Inflammatory macrophage treated with lipopolysaccharide for 1 hour (primary cell): ENCODE measurements around the gene ZBTB7A.
"Not testable (repeated sequence)": the region's sequence is repeated elsewhere in the genome, so short reads cannot be mapped to it uniquely, and the experiment has no call there.

Source experiments
- DNase-seq, 2 donors: peaks; one replicate each; pipeline ENCODE4 v3.0.0-alpha.2; 2020 to 2022

Gene ZBTB7A

GRCh38 chr19:4013886-4014540 is 52.7 kb downstream of the ZBTB7A start:
- DNase-seq: no peak

GRCh38 chr19:4012975-4013634 is 53.6 kb downstream of the ZBTB7A start:
- no peak for DNase-seq

- no peak for DNase-seq
These were observed 54.4 kb downstream of the ZBTB7A start for GRCh38 chr19:4012092-4012974.

DNA sequence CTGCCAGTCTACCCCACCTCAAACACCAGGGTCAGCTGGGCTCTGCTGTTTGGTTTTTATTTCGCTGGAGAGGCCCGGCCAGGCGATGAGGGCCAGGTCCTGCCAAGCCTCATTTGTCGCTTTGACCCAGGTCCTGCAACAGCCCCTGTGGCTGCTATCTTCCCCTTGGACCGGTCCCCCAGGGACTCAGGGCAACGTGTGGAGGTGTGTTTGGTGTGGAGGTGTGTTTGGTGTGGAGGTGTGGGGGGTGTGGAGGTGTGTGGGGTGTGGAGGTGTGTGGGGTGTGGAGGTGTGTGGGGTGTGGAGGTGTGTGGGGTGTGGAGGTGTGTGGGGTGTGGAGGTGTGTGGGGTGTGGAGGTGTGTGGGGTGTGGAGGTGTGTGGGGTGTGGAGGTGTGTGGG is 55.3 kb downstream of the ZBTB7A start:
- DNase-seq: not testable (repeated sequence)

GRCh38 chr19:4010808-4011110 is 55.9 kb downstream of the ZBTB7A start:
- no peak for DNase-seq

- DNase-seq: no peak
These were observed 56.5 kb downstream of the ZBTB7A start for GRCh38 chr19:4009990-4010807.

DNA sequence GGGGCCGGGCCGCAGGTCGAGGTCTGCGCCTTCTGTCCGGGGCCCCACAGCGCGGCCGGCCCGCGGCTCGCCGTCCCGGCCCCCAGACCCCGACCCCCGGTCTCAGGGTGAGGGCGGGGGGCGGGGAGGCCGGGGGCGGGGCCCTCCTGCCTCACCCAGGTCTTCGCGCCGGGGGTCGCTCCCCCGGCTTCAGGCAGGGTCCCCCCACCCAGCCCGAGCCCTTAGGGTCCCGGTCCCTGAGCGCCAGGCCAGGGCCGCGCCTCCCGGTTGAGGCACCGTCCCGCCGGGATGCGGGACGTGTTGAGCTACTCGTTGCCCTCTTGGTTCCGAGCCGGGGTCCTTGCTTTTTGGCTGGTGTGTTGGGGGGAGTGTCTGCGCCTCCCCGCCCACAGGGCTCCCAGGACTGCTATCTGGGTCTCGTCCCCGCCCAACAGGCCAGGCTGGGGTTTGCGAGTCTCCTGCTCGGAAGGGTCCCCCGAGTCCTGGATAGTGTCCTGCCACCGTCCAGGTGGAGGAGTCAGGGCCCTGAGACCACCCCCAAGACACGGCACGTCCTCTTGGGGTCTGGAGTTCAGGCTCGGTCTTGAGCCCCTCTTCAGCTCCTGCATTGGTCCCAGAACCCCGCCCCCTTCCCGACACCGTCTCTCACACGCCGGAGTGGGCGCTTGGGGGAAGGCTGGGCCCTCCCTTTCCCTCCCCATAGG is 58.7 kb downstream of the ZBTB7A start:
- DNase-seq: peak; percentile 8 to 17

DNA sequence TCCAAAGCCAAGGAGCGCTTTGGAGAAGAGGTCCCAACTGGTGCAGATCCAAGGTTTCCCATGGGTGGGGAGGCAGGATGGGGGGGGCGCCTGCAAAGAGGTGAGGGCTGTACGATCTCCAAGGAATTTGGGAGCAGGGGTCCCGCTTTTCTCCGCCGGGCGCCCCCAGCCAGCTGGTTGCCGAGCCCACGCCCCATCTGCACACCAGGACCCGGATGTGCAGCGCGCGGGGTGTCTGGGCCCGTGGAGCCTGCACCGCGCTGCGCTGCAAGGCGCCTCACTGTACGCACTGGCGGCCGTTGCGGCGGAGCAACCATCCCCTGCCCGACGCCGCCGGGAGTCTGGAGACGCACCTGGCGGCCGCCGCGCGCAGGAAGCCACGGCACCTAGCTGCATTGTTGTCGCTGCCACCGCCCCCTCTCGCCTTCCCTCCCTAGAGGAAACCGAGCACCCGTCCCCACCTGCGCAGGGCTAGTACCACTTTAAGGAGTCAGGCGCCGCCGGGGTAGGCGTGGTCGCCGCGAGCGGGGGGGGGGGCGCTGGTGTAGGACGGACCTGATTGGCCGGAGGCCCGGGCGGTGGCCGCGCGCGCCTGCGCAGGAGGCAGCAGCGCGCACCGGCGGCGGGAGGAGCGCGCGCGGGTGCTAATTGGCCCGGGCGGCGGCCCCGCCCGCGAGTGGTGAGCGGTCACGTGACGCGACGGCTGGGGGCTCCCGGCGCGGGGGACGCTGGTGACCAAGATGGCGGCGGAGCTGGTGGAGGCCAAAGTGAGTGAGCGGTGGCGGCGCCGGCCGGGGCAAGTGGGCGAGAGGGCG is 59.5 kb downstream of the ZBTB7A start, which contains the start of gene PIAS4:
Gene PIAS4, plus strand, starts transcription at position 716 of the 815 bp plus-strand sequence. Its CDS starts 25 bp downstream, at position 741.
- peak; percentile 91 to 95 for DNase-seq

GRCh38 chr19:4005436-4005835 is 61.3 kb downstream of the ZBTB7A start:
- DNase-seq: not testable (repeated sequence)

DNA sequence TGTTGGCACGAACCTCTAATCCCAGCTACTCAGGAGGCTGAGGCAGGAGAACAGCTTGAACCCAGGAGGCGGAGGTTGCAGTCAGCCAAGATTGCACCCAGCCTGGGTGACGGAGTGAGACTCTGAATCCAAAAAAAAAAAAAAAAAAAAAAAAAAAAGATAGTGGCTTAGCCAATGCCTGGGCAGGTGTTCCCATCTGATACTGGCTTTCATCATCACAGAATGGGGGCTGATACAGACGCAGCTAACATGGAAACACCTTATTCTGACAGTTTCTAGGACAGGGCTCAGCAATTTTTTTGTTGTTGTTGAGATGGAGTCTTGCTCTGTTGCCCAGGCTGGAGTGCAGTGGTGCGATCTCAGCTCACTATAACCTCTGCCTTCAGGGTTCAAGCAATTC is 65.9 kb downstream of the ZBTB7A start:
- not testable (repeated sequence) for DNase-seq

DNA sequence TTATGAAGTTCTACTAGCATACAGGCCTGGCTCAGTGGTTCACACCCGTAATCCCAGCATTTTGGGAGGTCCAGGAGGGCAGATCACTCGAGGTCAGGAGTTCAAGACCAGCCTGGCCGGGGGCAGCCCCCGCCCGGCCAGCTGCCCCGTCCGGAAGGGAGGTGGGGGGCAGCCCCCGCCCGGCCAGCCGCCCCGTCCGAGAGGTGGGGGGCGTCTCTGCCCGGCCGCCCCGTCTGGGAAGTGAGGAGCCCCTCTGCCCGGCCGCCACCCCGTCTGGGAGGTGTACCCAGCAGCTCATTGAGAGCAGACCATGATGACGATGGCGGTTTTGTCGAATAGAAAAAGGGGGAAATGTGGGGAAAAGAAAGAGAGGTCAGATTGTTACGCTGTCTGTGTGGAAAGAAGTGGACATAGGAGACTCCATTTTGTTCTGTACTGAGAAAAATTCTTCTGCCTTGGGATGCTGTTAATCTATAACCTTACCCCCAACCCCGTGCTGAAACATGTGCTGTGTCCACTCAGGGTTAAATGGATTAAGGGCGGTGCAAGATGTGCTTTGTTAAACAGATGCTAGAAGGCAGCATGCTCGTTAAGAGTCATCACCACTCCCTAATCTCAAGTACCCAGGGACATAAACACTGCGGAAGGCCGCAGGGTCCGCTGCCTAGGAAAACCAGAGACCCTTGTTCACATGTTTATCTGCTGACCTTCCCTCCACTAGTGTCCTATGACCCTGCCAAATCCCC is 67.9 kb downstream of the ZBTB7A start:
- not testable (repeated sequence) for DNase-seq

DNA sequence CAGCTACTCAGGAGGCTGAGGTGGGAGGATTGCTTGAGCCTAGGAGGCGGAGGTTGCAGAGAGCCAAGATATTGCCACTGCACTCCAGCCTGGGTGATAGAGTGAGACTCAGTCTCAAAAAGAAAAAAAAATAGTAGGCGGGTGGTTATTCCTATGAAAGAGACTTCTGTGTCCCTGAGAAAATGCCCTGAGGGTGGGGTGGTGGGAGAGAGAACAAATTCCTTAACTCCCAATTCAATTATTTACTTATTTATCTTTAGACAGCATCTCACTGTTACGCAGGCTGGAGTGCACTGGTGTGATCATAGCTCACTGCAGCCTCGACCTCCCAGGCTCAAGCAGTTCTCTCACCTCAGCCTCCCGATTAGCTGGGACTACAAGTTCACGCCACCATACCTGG is 71.1 kb downstream of the ZBTB7A start:
- no peak for DNase-seq
